Fibroblast of skin of right quadriceps (primary cell): ENCODE results near the gene KCNQ1OT1.
A peak's percentile ranks its signal among the peaks of the same experiment; 100 is the strongest.

Experiments used
- DNase-seq: peaks from one replicate; pipeline ENCODE4 v3.0.0-alpha.2; 2013

Gene KCNQ1OT1

GRCh38 chr11:2665526-2666400 is 34.0 kb downstream of the KCNQ1OT1 start:
- DNase-seq: no peak

GRCh38 chr11:2664791-2665525 is 34.8 kb downstream of the KCNQ1OT1 start:
- DNase-seq: no peak

- DNase-seq: no peak
Measured at GRCh38 chr11:2664376-2664775, 35.4 kb downstream of the KCNQ1OT1 start.

- no peak for DNase-seq
Measured at GRCh38 chr11:2663915-2664314, 35.9 kb downstream of the KCNQ1OT1 start.

GRCh38 chr11:2663506-2663905 is 36.3 kb downstream of the KCNQ1OT1 start:
- no peak for DNase-seq

- no peak for DNase-seq
Measured at GRCh38 chr11:2662430-2663299, 37.1 kb downstream of the KCNQ1OT1 start.

GRCh38 chr11:2662024-2662312 is 37.8 kb downstream of the KCNQ1OT1 start:
- no peak for DNase-seq

- DNase-seq: no peak
Measured at GRCh38 chr11:2661173-2662023, 38.4 kb downstream of the KCNQ1OT1 start.

- DNase-seq: no peak
Measured at GRCh38 chr11:2660357-2660939, 39.3 kb downstream of the KCNQ1OT1 start.

- DNase-seq: no peak
Measured at GRCh38 chr11:2657697-2658284, 42.0 kb downstream of the KCNQ1OT1 start.

- no peak for DNase-seq
Measured at GRCh38 chr11:2656859-2657258, 42.9 kb downstream of the KCNQ1OT1 start.

- peak; percentile 48 for DNase-seq
Measured at GRCh38 chr11:2655834-2656622, 43.8 kb downstream of the KCNQ1OT1 start.

- no peak for DNase-seq
Measured at GRCh38 chr11:2655016-2655719, 44.6 kb downstream of the KCNQ1OT1 start.

GRCh38 chr11:2653930-2654739 is 45.7 kb downstream of the KCNQ1OT1 start:
- DNase-seq: no peak

- DNase-seq: no peak
Measured at GRCh38 chr11:2653198-2653551, 46.6 kb downstream of the KCNQ1OT1 start.

GRCh38 chr11:2652333-2653197 is 47.2 kb downstream of the KCNQ1OT1 start:
- no peak for DNase-seq

GRCh38 chr11:2651826-2652271 is 47.9 kb downstream of the KCNQ1OT1 start:
- no peak for DNase-seq

- no peak for DNase-seq
Measured at GRCh38 chr11:2651054-2651617, 48.7 kb downstream of the KCNQ1OT1 start.
